A549 (cell line): ENCODE measurements around the gene SMURF1. TPM values are rescaled to one million over a fixed set of nuclear protein-coding genes. Genes with fewer than 3 reads are reported as not detected.

Experiments
- ATAC-seq, 2 experiments: fragments of 200-7000 bp in 1 of 2; fragments of >200 bp in 1 of 2; cut with Nextera tagmentation in 1 of 2; cut with Tn5 transposase in 1 of 2; 3 replicates each; pipeline versions ENCODE4 v1.8.0 to v1.9.1; 2018 to 2020; ENCODE audit warnings: mild to moderate bottlenecking in 1 of 2, moderate library complexity in 1 of 2
- CTCF ChIA-PET: fragments of 300-600 bp; sonication (Branson Sonifier 250); formaldehyde crosslinking; extraction: SDS; loops from one replicate; lab custom pipeline; 2021; ENCODE audit warnings: antibody characterized with exemption, inconsistent platforms; lab: Yijun Ruan, JAX
- POLR2A ChIA-PET: fragments of 350-600 bp; formaldehyde crosslinking; extraction: SDS; loops from one replicate; lab custom pipeline; 2021; ENCODE audit warnings: antibody characterized with exemption, inconsistent platforms; lab: Yijun Ruan, JAX
- DNase-seq, 2 experiments: peaks; one replicate each; pipeline versions ENCODE4 v3.0.0 to v3.0.0-alpha.2; 2011 to 2016; ENCODE audit warnings: low read depth in 1 of 2, low spot score in 1 of 2
- FAIRE-seq: peaks from 2 replicates; lab custom pipeline; 2011; peaks lifted over from hg19 to GRCh38; lab: Jason Lieb, UNC
- H3K27ac ChIP-seq, 2 experiments: fragments of >200 bp; sonication (Bioruptor Twin); formaldehyde crosslinking; 3 replicates each; pipeline ENCODE4 v1.5.1; 2016 to 2017
- H3K4me1 ChIP-seq: fragments of >200 bp; sonication (Bioruptor Twin); formaldehyde crosslinking; 3 replicates; pipeline ENCODE4 v1.6.1; 2016
- H3K4me2 ChIP-seq: fragments of >200 bp; sonication (Bioruptor Twin); formaldehyde crosslinking; 3 replicates; pipeline ENCODE4 v1.6.1; 2016
- H3K4me3 ChIP-seq: fragments of >200 bp; sonication (Bioruptor Twin); formaldehyde crosslinking; 3 replicates; pipeline ENCODE4 v1.5.1; 2016
- H3K9me3 ChIP-seq: fragments of >200 bp; sonication (Bioruptor Twin); formaldehyde crosslinking; 3 replicates; pipeline ENCODE4 v1.6.1; 2016
- BCL3 ChIP-seq: fragments of >200 bp; sonication (Bioruptor Twin); formaldehyde crosslinking; IDR thresholded peaks from 3 replicates; pipeline ENCODE4 v1.6.1; 2016
- CTCF ChIP-seq: fragments of >200 bp; sonication (Bioruptor Twin); formaldehyde crosslinking; IDR thresholded peaks from 3 replicates; pipeline ENCODE4 v1.5.1; 2016
- GATA3 ChIP-seq: IDR thresholded peaks from 2 replicates; pipeline ENCODE4 v1.6.1; 2012; ENCODE audit warnings: borderline replicate concordance
- HMGXB4 ChIP-seq: fragments of 250-450 bp; sonication (Bioruptor Pico); IDR thresholded peaks from 2 replicates; pipeline ENCODE4 v1.5.0; 2021; ENCODE audit warnings: mild to moderate bottlenecking, moderate library complexity, borderline replicate concordance
- HOXA7 ChIP-seq: fragments of 250-450 bp; sonication (Bioruptor Pico); IDR thresholded peaks from 2 replicates; pipeline ENCODE4 v1.5.0; 2020; ENCODE audit warnings: mild to moderate bottlenecking, moderate library complexity
- JUN ChIP-seq, 2 experiments: fragments of >200 bp; sonication (Bioruptor Twin); formaldehyde crosslinking; IDR thresholded peaks; 2 replicates in 1 of 2; 3 replicates in 1 of 2; pipeline ENCODE4 v1.6.1; 2016 to 2017
- MAZ ChIP-seq: fragments of 150-350 bp; IDR thresholded peaks from 2 replicates; pipeline ENCODE4 v1.6.1; 2014; ENCODE audit warnings: antibody characterized with exemption, low read depth, low read length, borderline replicate concordance
- NFE2L2 ChIP-seq: fragments of 150-350 bp; conservative IDR thresholded peaks from 2 replicates; pipeline ENCODE4 v1.6.1; 2014; ENCODE audit warnings: low read length
- RAD21 ChIP-seq, 2 experiments: fragments of >200 bp in 1 of 2; sonication (Bioruptor Twin) in 1 of 2; formaldehyde crosslinking in 1 of 2; IDR thresholded peaks in 1 of 2; conservative IDR thresholded peaks in 1 of 2; 2 replicates in 1 of 2; 3 replicates in 1 of 2; pipeline ENCODE4 v1.6.1; 2012 to 2018; ENCODE audit warnings: inconsistent platforms in 1 of 2
- RNF2 ChIP-seq: fragments of 200-600 bp; sonication (generic); IDR thresholded peaks from 2 replicates; pipeline ENCODE4 v1.6.1; 2016; ENCODE audit warnings: low read depth, mild to moderate bottlenecking, antibody characterized with exemption, moderate library complexity, borderline replicate concordance
- TFCP2L1 ChIP-seq: fragments of 250-450 bp; sonication (Bioruptor Pico); IDR thresholded peaks from 2 replicates; pipeline ENCODE4 v1.5.0; 2021; ENCODE audit warnings: mild to moderate bottlenecking
- TP53 ChIP-seq: fragments of 250-450 bp; sonication (Bioruptor Pico); IDR thresholded peaks from 2 replicates; pipeline ENCODE4 v1.5.0; 2021; ENCODE audit warnings: mild to moderate bottlenecking, moderate library complexity
- USF2 ChIP-seq: fragments of 450-650 bp; IDR thresholded peaks from 2 replicates; pipeline ENCODE4 v1.6.1; 2014; ENCODE audit warnings: antibody characterized with exemption
- WGBS: methylation state at CpG from one replicate; pipeline ENCODE4 v1.1.6; 2017; ENCODE audit errors: missing lambda C conversion rate; 5-methylcytosine and 5-hydroxymethylcytosine counted together
- polyA plus RNA-seq, 4 experiments: library from polyadenylated mRNA; depleted of rRNA in 3 of 4; stranded (reverse); fragments of >200 nt; fragmentation: RNase III in 1 of 4; extraction: RNeasy Plus Mini Kit Qiagen cat#74134 plus additional on column Dnase treatment in 1 of 4; gene quantifications; 2 replicates in 3 of 4; 3 replicates in 1 of 4; pipeline ENCODE4 v1.2.3, GENCODE V29; 2011 to 2017

SMURF1 gene
- polyA plus RNA-seq, 2 of the 4 experiments (the other 2 are of a cell fraction), result 13.8 to 22.1 TPM

- FAIRE-seq, result no peak
- DNase-seq, result peak; percentile 50 to 55
- ChIA-PET CTCF (interaction anchor here (0.7 to 12.9 kb wide), 9 partner anchors 12 to 345 kb away, joined by 3 to 197 read pairs (median 4); partner anchors contain the start of gene ARPC1A), POLR2A (no interaction called here)
- Histone ChIP-seq H3K27ac (no peak overlapping the region), H3K4me3 (no peak overlapping the region), H3K4me2 (no peak overlapping the region), H3K9me3 (no peaks in the 10 kb centered on the region), H3K4me1 (peaks cover 10% of the 10 kb centered on the region)
- 89% methylated on average over 9 of the region's 11 CpGs for WGBS
- peak; percentile 63 to 67; a peak in 5 of 6 replicates for ATAC-seq
- TF ChIP-seq CTCF, result peak; percentile 33
- peak in 1 of 2 experiments; percentile 25; a peak in 1 of 5 replicates for TF ChIP-seq RAD21 (conservative IDR thresholded peaks at IDR 0.05 in 1 of 2, IDR thresholded peaks at IDR 0.05 in 1 of 2)
- no peak for TF ChIP-seq MAZ
- no peak for TF ChIP-seq HMGXB4 (CRISPR knock-in tag)
These were observed 107.3 kb downstream of the SMURF1 start for GRCh38 chr7:99036546-99037111.

GRCh38 chr7:99035723-99036545, 108.0 kb downstream of the SMURF1 start:
- Histone ChIP-seq H3K27ac (no peak overlapping the region), H3K4me1 (peaks cover 5% of the 10 kb centered on the region), H3K4me3 (no peak overlapping the region)
- ChIA-PET CTCF (interaction anchor here (0.7 to 12.9 kb wide), 11 partner anchors 11 to 336 kb away, joined by 3 to 197 read pairs (median 4); no protein-coding TSS in a partner anchor), POLR2A (interaction anchor here (0.6 kb wide), 1 partner anchor 18 kb away, joined by 3 read pairs; no protein-coding TSS in a partner anchor)
- no peak for DNase-seq
- WGBS, result 91% methylated on average over 26 of the region's 26 CpGs
- no peak for TF ChIP-seq USF2
- TF ChIP-seq JUN (IDR thresholded peaks at IDR 0.05), result no peak
- no peak for TF ChIP-seq HOXA7 (CRISPR knock-in tag)
- no peak for TF ChIP-seq RNF2
- no peak for TF ChIP-seq GATA3
- TF ChIP-seq TFCP2L1 (CRISPR knock-in tag), result no peak
- TF ChIP-seq TP53, result no peak
- no peak for TF ChIP-seq BCL3
- no peak for TF ChIP-seq NFE2L2
- TF ChIP-seq, all 56 proteins: peak for 0
- FAIRE-seq (no peak), ATAC-seq (no peak)
- no peaks in the 10 kb centered on the region for H3K9me3 ChIP-seq
- no peak overlapping the region for H3K4me2 ChIP-seq
